Measurements from ENCODE around the gene PMIS2. TPM values are rescaled to one million over a fixed set of nuclear protein-coding genes. Genes with fewer than 3 reads are reported as not detected.

The PMIS2 gene
- total RNA-seq (2014; rRNA removed; shearing (Covaris generic)) = not detected in 2 replicates

DNA sequence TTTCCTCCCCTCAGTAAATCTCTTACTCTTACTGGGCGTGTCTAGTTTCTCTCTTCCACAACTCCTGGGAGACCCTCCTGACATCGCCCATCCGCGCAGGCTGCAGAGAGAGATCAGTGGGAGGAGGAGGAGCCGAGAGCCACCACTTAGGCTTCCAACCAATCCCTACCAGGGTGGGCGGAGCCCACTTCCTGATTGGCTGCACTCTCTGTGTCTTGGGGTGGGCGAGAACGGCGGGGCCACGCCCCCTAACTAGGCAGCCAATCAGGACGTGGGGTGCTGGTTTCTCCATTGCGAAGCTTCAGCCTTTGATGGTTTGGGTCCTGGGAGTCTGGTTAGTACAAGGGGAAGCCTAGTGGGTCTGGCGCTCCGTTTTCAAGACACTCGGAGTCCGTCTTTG, at the start of gene PMIS2:
PMIS2 (plus strand) TSS at position 326 of the 400 bp plus-strand sequence. CDS start 87 bp downstream, outside the sequence.
- peak; percentile 21 for DNase-seq (ENCODE audit: low spot score)

DNA sequence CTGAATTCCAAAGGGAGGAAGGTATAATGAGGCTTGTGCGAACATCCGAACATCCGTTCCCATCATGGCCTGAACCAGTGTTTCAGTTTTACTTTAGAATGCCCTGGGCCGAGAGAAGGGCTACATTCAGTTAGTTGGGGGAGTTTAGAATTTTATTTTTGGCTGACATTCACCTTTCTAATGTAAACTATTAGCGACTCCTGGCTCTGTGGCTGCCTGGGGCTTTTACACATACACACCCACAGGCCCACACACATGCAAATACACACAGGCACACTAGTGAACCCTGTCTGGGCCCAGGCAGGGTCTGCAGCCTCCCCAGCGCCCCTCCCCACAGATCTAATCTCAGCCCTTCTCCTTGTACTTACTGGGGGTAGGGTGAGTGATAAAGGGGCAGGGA, 46.7 kb upstream of the PMIS2 start:
- DNase-seq (ENCODE audit: low spot score) = no peak

DNA sequence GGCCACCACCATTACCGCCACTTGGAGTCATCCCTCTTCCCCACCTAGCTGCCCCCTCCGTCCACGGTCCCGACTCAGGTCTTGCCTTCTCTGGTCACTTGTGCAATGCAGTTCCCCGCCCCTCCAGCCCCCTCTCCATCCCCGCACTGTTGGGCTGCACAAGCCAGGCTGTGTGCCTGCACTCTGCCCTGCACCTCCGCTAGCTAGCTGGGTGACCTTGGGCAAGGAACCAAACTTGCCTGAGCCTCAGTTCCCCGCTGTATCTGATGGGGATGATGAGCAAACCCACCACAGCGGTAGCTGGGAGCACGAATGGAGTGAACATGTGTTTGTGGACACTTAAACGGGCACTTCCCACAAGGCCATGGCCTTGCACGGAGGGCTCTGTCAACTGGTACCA, 46.1 kb upstream of the PMIS2 start:
- no peak for DNase-seq (ENCODE audit: low spot score)

DNA sequence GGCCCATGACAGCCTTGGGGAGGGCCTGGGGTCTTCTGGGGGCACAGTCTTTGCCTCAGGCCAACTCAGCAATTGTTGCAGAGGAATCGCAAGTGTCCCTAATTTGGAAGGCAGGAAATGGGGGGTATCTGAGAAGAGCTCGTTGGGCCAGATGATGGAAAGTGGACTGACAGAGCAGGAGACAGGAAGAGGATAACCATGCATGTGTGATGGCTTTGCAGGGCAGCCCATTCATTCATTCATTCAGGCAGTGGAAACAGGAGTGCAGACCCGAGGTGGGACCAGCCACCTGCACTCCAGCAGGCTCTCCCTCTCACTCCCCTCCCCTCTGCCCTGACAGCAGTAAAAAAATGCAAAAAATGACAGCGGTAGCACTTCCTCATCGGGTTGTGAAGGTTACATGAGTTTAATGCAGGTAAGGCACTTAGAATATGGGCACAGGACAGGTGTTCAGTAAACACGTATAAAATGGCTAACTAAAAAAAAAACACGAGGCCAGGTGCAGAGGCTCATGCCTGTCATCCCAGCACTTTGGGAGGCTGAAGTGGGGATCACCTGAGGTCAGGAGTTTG, 45.5 kb upstream of the PMIS2 start:
- DNase-seq (ENCODE audit: low spot score) = no peak

DNA sequence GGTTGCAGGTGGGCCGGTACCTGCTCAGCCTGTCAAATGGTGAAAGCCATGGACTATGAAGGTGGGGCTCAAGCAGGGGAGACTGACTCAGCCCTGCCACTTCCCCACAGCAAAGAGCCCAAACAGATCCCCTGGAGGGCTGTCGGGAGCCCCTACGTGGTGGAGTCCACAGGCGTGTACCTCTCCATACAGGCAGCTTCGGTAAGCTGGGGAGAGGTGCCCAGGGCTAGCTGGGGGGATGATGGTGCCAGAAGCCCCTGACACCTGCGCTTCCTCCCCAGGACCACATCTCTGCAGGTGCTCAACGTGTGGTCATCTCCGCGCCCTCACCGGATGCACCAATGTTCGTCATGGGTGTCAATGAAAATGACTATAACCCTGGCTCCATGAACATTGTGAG, 43.8 kb upstream of the PMIS2 start:
- DNase-seq (ENCODE audit: low spot score) = no peak

DNA sequence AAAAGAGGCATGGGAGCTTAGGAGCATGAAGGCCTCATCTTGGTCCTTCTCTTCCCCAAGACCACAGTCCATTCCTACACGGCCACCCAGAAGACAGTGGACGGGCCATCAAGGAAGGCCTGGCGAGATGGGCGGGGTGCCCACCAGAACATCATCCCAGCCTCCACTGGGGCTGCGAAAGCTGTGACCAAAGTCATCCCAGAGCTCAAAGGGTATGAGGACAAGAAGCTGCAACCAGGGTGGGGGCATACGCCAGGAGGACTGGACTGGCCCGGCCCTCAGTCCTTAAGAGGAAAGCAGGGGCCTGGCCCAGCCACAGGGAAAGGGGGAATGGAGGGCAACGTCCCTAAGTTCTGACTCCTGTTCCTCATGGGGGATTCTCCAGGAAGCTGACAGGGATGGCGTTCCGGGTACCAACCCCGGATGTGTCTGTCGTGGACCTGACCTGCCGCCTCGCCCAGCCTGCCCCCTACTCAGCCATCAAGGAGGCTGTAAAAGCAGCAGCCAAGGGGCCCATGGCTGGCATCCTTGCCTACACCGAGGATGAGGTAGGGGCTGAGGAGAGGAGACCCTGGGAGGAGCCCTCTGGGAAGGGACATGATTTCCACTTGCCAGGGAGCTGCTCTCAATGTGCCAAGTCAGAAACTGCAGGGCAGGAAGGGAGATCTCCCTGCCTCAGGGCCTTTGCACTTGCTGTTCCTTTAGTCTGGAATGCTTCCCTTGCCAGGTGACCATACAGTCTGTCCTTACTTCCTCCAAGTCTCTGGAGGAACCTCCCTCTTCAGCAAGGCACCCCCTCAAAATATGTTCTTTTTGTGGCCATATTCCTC, 42.5 kb upstream of the PMIS2 start:
- DNase-seq (ENCODE audit: low spot score) = no peak

DNA sequence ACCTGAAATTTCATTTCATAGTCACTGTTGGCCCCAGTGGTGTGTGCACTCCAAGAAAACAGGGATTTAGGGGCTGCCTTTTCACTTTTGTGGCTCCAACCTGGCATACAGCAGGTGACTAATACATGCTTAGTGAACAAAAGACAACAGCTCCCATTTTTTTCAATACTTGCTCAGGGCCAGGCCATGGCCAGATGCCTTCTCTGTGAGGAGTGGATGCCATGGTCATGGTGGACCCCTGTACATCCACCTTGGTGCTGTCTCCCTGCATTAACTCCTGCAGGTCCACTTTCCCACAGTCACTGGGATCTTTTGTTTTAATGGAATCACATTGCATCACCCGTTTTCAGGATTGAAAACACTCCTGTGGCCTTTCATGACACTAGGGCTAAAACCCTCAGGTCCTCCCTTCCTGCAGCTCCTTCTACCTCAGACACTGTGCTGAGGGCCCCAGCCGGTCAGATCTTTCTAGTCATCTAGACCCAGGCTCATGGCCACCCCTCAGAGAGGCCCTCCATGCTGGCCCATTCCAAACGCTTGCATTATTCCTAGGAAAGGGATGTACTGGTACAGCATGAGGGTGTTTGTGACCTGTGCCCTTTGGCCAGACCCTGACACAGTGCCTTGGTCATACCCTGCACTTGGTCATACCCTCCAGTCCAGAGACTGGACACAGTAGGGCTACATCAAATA, 41.7 kb upstream of the PMIS2 start:
- no peak for DNase-seq (ENCODE audit: low spot score)

DNA sequence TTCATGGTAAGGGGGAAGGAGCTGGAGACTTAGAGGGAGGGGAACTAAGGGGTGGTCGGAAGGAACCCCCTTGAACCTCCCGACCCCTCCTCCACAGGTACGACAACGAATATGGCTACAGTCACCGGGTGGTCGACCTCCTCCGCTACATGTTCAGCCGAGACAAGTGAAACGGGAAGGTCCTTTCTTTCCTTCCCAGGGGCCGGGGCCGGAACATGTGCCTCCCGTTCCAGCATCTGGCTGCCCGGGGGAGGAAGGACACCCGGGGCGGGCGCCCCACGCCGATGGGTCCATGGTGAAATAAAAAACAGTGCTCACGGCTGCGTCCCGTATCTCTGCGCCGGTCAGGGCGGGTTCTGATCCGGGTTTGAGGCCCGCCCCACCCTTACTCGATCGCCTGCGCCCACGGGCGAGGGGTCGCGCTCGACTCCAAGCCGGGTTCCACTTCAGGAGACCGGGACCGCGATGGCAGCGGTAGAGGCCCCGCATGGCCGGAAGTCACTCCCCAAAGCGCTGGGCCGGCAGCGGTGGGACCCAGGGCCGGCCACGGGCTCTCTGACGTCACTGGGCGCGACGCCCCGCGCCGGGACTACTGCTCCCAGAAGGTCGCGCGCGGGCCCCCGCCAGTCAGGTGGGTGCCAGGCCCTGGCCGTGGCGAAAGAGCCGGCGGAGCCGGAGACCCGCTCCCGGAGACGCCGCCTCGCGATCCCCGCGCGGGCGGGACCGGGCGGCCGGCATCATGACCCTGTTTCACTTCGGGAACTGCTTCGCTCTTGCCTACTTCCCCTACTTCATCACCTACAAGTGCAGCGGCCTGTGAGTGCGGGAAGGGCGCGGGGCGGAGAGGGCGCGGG, 40.7 kb upstream of the PMIS2 start, which contains the start of gene TMEM147:
TMEM147 (plus strand) TSS at position 626 of the 854 bp plus-strand sequence; CDS start at position 740, 114 bp downstream.
- DNase-seq (ENCODE audit: low spot score) = peak; percentile 82

DNA sequence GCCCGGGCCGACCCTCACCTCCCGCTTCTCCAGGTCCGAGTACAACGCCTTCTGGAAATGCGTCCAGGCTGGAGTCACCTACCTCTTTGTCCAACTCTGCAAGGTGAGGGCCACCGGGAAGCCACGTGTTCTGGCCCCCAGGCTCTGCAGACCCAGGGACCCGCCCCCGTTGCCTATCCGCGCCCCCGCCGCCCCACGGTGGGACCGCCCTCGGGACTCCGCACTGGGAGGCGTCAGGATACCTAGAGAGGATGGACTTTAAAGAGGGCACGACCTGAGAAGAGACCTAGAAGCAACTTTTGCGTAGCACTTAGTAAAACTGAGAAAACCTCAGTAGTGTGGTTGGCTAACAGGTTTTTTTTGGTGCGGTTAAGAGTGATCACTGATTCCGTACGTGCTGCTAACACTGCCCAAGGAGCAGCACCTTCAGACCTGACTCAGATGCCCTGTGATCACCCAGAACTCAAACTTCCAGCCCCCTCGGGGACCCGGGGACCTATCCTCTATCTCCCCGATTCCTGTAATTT, 40.1 kb upstream of the PMIS2 start:
- peak; percentile 11 for DNase-seq (ENCODE audit: low spot score)

DNA sequence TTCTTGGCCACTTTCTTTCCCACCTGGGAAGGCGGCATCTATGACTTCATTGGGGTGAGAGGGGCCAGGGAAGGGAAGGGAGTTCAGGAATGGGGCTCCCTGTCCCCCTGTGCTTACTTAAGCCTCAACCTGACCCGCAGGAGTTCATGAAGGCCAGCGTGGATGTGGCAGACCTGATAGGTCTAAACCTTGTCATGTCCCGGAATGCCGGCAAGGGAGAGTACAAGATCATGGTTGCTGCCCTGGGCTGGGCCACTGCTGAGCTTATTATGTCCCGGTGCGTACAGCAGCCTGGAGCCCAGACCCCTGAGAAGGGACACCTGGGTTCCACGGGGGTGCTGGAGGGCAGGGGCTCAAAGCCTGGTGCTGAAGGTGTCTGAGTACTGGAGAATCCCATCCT, 39.4 kb upstream of the PMIS2 start:
- DNase-seq (ENCODE audit: low spot score) = no peak

DNA sequence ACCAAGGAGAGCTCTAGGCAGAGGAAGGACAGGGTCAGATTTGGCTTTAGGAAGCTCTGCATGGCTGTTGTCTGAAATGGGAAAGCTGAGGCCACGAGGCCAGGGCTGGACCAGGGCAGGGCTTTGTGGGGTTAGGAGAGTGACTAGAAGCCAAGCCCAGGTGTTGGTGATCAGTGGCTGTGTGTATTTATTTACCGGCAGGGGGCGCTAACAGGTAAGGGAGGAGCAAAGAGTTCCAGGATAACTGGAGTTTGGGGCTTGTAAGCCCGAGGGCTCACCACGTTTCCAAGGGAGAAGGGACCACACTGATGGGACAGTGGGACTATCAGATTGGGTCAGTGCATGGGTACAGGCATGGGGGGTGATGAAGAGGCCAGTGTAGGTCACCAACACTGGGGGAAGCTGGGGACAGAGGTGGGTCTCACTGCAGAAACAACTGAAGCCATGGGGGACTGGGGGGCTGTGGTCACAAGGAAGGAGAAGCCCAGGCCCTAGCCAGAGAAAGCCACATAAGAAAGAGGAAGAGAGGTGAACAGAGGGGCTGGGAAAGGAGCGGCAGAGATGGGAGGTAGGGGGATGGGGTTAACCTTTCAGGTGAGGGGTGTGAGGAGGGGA, 36.7 kb upstream of the PMIS2 start:
- peak; percentile 53 for DNase-seq (ENCODE audit: low spot score)

DNA sequence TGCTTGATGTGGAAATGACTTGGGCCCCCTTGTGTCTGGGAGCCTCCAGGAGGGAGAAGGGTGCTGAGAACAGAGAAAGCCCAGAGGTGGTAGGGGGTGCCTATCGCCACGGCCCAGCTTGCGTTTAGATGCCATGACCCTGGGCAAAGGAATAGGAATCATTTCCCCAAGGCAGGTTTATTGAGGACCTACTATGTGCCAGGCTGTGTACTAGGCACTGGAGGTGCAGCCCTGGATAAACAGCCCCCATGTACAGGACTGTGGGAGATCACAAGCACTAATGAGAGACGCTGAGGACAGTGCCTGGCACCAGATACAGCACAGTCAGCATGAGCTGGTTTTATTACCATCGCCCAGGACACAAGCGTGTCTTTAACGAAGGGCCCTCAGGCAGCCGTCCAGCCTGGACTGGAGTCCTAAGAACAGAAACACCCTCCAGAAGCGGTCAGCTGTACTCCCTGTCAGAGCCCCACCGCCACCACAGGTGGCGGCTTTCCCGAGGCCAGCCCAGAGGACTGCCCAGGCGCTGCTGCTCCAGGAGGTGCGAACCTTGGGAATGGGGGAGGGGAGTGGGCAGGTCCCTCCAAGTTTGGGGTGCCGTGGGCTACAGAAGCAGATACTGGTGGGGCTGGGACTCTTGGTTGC, 36.0 kb upstream of the PMIS2 start:
- DNase-seq (ENCODE audit: low spot score) = no peak

DNA sequence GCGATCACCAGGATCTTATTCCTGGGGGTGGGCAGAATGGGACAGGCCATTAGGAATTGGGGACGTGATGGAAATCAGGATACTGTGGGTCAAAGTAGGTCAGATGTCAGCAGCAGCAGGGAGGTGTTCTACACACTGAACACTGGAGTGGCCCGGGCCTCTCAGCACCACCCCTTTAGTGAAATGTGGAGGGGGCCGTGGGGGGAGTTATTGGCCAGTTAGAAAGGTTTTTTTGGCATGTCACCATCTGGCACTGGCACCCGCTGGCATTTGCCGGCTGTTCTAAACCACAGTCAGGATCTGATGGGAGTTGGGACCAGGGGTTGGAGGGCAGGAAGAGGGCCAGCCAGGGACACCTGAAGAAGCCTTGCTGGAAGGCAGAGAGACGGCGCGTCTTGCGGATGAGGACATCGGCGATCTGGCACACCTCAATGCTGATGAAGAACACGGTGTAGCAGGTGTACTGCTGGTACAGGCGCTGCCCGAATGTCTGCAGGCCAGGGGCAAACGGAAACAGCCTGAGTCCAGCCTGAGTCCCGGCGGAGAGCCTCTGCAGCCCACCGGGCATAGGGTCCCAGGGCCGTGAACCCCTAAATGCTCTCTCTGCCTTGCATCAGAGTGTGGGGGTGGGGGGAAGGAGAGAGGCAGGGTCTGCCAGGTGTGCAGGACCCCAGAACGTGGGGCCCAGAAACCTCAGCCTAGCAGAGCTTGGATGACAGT, 34.7 kb upstream of the PMIS2 start:
- no peak for DNase-seq (ENCODE audit: low spot score)

DNA sequence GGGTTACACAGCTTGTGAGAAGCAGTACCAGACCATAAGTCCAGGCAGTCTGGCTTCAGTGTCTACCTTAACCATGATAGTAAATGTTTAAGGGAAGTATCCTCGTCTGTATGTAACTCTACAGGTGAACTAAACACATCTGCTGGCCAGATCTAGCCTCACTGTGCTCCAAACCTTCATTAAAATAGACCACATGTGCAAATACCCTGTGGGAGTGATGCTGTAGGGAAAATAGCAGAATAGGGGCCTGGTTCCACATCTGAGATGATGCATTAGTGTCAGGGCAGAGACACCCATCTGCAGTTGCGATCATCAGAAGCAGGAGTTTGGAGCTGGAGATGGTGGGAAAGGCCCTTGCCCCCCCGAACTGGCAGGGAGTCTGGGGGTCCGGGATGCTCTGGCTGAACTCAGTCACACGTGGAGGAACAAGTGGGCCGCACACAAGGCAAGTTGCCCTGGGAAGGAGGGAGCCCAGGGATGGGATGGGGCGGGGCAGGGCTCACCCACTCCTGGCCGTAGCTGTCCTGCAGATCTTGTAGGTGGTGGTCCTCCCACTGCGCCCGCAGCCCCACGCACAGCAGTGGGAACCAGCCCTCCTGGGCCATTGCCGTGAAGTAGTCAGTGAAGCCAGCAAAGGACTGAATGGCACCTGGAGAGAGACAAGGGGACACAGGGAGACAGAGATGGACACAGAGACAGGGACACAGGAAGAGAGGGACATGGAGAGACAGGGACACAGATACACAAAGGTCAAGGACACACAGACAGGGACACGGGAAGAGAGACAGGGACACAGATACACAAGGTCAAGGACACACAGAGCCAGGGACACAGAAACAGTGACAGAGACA, 33.2 kb upstream of the PMIS2 start:
- DNase-seq (ENCODE audit: low spot score) = no peak

DNA sequence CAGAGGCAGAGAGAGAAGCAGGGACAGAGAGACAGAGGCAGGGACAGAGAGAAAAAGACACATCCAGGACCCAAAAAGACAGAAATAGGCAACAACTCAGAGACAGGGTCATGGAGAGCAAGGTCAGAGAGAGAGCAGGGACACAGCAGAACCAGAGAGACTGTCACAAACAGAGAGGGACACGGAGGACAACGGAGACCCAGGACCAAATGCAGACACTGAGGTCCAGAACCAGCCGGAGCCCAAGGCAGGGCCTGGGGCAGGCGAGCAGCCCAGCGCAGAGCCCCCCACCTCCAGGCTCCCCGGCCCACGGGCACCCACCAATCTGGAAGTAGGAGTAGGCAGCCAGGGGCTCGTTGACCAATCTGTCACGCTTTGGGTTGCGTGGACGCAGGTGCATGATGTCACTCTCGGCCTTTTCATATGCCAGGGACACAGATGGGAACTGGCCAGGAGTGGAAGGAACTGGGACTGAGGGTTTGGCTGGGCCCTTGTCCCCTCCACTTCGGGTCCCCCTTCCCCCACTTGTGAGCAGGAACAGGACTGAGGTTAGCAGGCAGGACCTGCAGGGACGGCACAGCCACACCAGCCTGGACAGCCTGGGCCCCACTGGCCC, 32.5 kb upstream of the PMIS2 start:
- DNase-seq (ENCODE audit: low spot score) = no peak

DNA sequence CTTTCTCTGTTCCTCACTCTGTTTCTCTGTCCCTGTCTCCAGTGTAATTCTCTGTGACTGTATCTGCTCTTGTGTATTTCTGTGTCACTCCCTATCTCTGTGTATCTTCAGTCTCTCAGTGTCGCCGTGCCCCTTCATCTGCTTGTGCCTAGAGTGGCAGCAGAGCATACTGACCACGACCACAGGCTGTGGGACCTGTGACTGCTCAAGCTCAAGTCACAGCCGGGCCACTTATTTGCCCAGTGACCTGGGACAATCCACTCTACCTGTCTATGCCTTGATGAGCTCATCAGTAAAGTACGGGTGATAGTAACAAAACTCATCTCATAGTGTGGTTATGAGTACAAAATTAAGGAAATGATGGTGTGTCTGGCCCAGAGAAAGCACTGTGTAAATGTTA, 31.9 kb upstream of the PMIS2 start:
- DNase-seq (ENCODE audit: low spot score) = no peak

DNA sequence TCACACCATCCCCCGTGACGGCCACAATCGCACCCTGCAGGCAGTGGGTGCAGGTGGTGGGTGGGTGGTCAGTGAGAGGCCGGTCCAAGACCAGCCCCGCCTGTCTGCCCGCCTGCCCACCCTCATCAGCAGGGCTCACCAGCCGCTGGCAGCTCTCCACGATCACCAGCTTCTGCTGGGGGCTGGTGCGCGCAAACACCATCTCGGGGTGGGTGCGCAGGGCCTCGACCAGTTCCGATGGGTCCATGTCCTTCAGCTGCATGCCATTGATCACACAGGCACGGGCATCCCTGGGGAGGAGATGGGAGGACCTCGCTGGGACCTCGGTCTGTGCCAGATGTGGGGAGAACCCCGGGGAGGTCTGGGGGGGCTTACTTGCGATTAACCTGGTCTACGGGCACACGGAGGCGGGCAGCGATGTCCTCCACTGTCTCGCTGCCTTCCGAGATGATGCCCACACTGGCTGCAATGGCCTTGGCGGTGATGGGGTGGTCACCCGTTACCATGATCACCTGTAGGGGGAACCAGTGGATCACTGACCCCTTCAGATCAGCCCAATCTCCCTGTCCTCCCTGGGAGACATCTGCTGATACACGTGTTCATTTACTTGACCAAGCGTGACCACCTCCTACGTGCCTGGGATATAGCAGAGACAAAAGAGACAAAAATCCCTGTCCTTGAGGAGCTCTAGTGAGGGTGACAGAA, 30.5 kb upstream of the PMIS2 start:
- peak; percentile 68 for DNase-seq (ENCODE audit: low spot score)
